NCI-H1092 (cell line): ENCODE data around the gene RGR.

Experiments
- DNase-seq: peaks from one replicate; lab custom pipeline; 2025; lab: John Stamatoyannopoulos, UW

The RGR gene

DNA sequence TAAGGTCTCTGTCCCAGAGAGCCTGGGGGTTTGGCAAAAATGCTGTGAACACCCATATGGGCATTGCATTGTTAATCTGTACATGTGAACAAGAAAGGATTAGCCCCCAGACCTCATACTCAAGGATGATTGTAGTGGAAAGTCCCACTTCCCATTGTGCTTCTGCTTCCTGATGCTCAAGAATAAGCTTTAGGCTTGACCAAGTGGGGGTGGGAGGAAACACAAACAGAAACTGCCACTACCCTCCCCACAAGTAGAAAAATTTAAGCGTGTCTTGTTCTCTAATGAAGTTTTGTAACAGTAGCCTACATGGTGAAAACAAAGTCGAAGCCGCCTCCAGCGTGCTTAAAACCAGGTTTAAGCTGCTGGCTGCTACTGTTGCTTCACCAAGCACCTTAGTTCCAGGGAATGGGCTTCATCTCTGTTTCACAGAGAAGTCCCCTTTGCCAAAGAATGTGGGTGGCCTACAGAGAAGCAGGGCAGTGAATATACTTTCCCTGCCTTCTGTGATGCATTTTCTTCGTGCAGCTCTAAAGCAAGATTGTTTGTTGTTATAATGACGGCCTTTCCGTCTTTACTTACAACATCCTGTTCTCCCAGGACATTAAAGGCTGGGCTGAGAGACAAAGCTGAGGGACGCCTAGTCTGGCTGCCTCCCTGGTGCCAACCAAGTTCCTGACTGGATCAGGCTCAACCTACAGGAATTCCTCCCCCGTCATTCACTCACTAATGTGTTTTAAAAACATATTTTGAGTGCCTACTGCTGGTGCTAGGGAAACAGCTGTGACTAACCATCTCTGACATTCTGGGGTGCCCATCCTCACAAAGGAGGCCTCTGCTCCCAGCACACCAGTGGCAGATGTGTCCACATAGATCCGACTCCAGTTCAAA lies 51.5 kb downstream of the RGR start:
- no peak for DNase-seq

DNA sequence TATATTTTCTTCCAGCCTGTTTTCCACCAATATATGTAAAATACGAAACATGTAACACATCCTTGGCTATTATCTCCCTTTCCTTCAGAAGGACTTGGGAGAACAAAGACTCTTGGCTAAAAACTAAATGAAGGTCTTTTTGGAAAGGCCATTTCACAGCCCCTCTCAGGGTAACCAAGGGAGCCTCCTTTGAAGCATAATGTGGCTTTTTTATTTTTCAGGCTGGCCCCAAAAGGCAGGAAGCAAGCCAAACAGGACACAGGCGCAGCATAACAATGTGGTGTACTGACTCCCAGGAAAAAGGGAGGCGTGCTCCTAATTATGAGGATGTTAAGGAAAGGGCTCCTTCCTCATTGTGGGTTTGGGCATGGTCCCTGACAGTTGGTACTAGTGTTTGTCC lies 53.2 kb downstream of the RGR start:
- DNase-seq, result no peak

DNA sequence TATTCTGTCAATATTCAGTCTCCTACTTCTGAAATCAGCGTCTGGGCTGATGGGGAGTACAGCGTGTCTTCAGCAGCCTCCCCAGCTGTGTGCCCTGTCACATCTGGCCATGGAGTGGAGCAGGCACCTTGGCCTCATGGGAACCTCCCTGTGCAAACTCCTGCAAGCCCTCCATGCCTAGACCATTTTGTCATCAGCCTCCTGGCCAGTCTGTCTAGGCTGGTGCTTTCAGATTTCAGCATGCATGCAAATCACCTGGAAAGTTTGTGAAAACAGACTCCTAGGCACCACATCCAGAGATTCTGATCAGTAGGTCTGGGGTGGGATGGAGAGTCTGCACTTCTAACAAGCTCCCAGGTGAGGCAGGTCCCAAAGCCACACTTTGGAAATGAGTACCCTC lies 57.4 kb downstream of the RGR start:
- no peak for DNase-seq

DNA sequence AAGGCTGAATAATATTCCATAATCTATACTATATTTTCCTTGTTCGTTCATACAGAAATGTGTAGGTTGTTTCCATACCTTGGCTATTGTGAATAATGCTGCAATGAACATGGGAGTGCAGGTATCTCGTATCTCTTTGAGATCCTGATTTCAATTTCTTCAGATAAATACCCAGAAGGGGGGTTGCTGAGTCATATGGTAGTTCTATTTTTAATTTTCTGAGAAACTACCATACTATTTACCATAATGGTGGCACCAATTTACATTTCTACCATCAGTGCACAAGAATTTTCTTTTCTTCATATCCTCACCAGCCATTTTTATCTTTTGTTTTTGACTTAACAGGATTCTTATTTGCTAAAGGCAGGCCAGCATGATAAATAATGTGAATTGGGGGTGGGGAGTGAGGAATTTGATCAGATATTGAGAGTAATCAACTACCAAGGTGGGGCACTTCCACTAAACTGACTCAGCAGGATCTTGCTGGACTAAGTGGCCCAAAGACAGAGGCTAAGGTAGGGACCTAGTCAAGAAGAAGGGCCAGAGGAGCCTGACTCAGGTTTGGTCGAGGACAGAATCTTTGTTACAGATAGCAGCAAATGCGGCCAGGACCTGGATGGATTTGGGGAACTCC lies 62.0 kb downstream of the RGR start:
- DNase-seq, result no peak

DNA sequence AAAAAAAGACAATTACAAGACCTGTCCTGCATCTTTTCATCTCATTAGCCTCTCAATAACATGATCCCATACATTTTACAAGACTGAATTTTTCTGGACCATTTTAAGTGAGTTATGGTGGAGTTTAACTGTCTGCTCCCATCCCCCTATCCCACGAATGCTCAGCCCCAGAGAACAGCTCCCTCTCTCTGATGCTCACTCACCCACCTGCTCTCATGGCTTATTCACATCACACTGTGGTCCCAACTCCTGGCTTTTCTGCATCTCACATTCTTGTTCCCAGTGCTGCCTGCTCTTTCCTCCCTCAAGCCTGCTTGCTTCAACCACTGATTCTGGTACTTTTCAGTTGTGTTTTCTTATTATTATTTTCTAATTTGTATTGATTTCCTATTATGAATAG lies 63.2 kb downstream of the RGR start:
- no peak for DNase-seq

DNA sequence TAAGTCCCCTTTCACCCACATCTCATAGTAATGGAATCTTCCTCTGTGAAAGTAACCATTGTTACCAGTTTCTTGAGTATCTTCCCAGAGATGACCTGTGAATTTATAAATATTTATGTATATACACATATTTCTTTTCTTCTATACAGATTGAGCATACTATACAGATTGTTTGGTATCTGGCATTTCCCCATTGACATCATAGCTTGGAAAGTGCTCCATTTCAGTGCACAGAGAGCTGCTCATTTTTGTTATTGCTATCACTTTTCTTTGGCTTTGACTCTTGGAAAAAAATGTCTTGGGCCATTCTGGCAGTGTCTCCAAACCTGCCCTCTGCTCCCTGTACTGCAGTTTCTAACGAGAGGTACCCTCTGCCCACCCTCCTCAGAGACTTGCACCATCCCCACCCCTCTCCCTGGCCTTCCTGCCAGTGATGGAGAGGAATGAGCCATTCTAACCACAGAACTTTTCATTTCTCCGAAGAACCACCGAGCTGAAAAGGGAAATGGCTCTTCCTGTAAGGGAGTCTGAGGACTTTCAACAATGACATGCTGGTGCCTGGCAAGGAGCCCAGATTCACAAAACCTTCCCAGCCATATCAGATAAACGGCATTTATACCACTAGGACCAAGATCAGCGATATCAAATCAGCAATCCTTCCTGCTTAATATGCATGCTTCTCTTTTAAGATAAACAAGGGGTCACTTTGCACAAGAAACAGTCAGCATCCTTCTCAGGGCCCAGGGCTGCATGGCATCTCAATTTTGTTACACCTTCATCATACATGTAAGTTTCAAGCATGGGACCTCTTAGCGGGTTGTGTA lies 63.8 kb downstream of the RGR start:
- no peak for DNase-seq
